CD4-positive, alpha-beta T cell treated with Interleukin-6 for 4 hours (primary cell): ENCODE measurements around the gene UBALD1.

Experiments
- DNase-seq: peaks from one replicate; pipeline ENCODE4 v3.0.0-alpha.2; 2020; ENCODE audit warnings: mixed read lengths

UBALD1 gene

DNA sequence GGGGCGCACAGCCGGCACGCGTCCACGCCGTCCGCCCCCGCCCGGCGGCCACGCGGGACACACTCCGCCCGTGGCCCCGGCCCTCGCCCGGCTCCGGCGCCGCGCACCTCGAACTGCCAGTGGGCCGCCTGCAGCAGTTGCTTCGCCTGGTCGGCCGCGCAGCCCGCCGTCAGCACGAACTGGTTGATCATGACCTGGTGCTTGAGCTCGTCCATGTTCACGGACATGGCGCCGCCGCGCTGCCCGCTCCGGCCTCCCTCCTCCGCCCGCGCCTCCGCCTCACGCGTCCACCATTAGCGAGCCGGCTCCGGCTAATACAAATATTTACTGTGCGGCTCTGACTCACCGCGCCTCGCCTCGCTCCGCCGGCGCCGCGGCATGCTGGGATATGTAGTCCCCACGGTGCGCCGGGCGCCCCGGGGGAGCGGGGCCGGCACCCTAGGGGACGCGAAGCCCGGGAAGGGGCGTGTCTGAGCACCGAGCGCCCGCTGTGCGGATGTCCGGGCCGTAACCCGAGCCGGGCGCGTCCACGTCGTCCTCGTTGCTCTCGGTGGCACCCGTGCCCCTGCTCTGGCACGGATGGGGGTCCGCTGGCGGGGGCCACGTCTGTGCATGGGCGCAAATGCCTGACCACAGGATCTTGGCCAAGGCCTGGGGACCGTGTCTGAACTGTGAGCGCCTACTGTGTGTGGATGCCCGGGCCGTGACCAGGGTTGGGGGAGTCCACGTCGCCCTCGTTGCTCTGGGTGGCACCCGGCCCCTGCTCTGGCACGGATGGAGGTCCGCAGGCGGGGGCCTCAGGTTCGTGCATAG is at the start of gene UBALD1:
UBALD1 (minus strand) TSS at position 318 of the 813 bp plus-strand sequence; CDS start at position 227, 91 bp downstream.
- DNase-seq = peak; percentile 87

DNA sequence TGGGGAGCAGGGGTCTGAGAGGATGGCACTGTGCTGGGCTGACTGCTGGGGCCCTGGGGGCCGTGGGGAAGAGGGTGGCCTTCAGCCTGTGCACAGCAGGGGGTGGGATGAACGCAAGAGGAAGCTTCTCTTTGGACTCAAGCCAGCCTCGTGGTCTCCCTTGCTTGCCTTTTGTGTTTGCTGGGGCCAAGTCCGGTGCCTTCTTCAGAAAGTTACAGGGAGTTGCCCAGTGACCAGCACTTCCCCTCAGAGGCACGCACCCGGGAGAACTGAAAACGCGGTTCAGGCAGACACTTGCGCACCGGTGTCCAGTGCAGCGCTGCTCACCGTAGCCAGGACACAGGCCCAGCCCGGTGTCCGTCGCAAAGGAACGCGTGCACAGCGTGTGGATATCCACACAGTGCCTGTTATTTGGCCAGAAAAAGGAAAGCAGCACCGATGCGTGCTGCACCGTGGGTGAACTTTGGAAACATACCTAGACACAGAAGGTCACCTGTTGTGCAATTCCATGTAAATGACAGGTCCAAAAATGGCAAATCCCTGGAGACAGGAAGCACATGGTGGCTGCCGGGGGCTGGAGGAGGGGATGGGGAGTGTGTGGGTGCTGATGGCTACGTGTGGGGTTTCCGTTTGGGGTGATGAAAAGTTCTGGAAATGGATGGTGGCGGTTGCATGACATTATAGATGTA is 49.2 kb upstream of the UBALD1 start:
- DNase-seq = peak; percentile 22

DNA sequence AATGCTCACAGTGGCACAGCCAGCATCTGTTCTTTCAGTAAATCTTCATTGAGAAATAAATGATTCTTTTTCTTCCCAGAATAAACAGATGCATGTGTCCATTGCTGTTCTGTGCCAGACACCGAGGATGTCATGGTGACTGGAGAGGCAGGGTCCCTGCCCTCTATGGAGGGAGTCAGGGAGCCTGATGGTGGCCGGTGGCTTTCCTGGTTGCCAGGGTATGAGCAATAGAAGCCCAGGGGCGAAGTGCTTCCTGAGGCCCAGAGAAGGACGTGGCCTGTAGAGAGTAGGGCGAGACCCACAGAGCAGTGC is 48.7 kb upstream of the UBALD1 start:
- no peak for DNase-seq

DNA sequence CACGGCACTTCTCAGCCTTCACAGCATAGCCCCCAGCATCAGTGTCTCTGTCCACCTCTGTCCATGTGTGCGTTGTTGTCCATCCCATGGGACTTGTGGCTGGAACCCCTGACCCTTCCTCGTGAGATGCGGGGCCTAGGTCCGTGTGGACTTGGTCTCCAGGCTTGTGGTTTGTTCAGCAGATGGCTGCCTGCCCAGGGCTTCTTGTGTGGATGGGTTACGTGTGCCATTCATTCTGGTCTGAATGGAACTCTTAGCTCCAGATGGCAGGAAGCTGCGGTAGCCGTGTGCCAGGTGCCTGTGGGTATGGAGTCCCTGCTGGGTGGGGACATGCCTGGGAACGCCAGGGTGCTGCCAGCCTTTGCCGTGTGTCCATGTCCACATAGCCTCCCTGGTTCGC is 47.0 kb upstream of the UBALD1 start:
- no peak for DNase-seq

DNA sequence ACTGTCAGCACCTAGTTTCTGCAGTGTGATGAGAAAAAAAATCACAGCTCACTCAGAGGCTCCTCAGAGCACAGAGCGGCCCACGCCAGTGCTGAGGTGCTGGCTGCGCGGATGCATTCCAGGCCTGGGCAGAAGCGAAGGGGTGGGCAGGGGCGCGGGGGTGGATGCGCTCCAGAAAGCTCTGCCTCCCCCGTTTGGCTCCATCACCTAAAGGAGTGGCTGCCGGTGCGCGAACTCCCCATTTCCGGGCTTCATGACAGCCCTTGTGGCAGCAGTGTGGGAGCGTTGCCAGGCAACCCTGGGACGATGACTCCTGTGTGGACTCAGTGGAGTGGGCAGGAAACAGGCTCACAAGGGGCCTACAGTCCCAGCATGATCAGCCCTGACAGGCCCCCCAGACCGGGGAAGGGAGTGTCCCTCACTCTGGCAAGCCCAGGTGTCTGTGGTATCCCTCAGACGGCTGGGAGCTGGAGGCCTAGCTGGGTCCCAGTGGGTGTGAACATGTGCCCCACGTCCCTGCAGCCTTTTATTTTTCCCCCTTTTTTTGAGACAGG is 45.8 kb upstream of the UBALD1 start:
- DNase-seq = peak; percentile 75

DNA sequence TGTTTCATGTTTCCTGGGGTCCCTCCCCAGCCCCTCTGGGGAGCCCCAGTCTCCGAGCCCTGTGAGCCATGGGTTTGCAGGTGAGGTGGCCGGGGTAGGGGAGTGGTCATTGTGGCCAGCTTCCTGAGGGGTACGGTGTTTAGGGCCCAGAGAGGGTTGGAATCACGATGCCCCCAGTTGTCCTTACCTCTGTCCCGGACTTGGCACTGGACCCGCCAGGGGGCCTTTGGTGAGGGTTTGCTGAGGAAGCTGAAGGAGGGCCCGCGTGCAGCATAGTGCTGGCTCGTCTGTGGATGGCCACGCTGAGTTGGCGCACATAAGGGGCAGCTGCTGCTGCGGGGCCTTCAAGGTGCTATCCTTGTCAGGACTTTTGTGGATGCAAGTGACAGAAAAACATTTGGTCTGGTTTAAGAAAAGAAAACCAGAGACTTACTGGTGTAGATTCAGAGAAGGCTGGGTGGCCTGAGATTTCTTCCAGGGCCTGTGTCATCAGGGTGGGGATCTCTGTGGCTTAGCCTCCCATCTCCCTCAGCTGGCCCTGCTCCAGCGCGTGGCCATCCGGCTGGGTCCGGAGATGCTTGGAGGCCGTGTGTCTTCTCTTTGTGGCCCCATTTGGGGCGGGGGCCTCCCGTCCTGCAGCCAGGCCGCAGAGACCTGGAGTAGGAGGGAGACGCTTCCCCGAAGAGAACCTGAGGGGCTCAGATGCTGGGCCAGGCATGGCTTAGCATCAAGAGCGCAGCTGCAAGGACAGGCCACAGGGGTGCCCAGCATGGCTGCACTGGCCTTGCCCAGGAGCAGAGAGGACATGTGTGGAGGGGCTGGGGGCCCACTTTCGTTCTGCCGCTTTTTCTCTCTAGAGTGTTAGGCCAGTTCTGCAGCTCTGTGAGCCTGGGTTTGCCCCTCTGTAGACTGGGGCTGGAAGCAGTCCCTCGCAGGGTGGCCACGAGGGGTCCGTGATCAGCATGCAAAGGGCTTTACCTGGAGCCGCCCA is 45.0 kb upstream of the UBALD1 start:
- DNase-seq = no peak

DNA sequence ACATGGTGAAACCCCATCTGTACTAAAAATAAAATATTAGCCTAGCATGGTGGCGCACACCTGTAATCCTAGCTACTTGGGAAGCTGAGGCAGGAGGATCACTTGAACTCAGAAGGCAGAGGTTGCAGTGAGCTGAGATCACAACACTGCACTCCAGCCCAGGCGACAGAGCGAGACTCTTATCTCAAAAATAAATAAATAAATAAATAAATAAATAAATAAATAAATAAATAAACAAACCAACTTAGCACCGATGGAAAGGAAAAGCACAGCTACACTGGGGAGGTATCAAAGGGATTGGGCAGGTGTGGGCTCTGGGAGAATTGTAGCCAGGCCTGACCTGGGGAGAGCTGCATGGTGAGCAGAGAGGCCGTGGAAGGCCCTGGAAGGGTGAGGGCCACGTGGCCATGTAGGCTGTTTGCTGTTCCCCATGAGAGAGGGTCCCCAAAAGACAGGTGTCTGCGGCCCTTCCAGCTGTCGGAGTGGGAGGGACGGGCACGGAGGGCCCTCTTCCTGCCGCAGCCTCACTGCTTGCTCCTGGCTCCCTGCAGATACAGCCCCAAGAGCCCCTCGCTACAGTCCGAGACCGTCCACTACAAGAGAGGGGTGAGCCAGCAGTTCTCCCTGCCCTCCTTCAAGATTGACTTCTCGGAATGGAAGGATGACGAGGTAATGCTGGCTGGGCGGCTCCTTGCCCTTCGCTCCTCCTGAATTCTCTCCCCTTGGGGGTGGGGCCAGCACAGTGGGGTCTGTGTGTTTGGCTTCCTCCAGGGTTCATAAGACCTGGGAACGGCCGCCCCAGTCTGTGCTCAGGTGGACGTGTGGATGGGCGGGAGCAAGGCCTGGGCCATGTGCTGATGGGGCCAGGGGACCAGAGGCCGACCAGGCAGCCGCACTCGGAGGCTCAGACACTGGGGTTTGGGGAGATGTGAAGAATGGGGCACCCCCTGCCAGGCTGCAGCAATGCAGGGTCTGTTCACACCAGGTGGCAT is 42.3 kb upstream of the UBALD1 start:
- no peak for DNase-seq

DNA sequence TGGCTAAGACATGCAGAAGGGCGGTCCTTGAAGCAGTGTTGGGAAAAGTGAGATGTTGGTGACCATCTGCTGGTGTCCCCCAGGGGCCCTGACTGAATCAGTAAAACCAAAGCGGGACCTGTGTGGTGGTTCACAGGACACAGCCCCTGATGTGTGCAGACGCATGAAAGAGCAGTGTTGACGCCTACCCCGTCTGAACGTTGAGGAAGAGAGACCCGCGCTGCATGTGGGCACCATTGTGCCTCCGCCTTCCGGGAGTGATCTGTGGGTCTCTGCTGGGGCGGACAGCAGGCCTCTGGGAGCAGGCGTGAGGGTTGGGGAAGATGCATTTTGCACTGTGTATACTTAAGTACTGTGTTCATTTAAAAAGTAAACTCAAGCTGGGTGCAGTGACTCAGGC is 41.5 kb upstream of the UBALD1 start:
- no peak for DNase-seq

DNA sequence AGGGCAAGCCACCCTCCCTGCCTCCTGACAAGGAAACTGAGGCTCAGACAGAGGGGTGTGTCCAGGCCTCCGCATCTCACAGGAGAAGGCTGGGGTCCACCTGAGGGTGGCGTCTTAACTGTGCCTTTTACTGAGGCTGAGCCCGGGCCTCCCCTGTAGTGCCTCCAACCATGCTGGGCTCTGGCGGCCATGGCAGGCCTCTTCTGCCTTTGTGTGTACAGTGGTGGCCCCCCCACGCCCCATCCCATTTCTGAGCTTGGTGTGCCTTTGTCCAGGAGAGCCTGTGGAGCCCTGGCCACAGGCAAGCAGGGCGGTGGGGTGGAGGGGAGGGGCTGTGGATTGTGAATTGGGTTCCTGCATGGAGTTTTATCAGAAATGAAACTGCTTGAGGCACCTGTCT is 41.1 kb upstream of the UBALD1 start:
- no peak for DNase-seq

DNA sequence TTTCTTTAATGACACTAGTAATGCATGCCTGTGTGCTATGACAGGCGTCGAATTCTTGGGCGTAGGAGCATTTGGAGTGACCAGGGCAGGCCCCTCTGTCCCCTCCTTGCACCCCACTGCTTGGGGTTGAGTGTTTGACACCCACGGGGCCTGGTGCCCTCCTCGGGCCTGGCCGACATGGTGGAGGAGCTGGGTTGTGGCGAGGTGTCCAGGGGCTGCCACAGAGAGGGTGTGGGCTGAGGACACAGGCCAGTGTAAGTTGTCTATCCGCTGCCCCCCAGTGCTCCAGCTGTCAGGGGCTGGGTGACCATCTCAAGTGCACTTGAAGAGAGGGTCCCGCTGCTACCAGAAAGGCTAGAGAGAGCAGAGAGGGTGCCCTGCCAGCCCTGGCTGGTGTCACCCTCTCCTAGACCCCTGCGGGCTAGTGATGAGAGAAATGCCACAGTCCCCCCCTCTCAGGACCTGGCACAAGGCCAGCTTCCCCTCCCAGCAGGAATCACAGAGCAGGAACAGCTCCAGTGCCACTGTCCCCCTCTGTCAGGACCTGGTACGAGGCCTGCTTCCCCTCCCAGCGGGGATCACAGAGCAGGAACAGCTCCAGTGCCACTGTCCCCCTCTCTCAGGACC is 40.4 kb upstream of the UBALD1 start:
- DNase-seq = no peak

DNA sequence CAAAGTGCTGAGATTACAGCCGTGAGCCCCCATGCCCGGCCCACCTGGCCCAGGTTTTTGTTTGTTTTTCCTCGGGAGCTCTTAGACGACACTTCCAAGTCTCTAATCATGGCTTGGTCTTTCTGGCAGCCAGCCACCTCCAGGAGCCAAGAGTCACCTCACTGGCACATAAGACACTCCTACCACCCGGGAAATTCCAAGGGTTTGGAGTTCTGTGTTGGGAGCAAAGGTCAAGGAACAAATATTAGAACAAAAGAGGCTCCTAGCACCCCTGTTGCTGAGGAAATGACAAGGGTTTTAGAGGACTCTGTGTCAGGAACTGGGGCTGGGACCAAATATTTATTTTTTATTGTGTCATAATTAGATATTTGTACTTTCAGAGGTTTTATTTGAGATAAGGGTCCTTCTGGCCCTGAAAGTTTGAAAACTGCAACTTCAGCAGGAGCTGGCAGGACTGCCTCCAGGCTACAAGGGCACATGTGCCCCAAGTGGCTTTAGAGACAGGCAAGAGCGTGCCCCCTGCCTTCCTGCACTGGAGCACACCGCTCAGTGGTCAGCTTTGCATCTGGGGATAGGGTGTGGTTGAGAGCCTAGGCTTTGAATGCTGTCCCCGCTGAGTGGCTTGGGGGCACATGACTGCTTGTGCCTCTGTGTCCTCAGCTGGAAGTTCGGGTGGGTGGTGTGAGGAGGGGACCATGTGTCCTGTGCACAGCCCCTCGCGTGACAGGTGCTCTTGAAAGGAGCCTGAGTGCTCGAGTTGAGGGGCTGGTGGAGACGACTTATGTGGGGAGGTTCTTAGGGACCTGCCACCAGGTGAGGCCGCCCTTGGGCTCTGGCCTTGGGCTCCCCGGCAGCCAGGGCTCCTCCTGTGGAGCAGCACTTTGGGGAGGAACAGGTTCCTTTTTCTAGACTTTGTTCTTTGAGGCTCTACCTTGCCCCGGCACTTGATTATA is 39.6 kb upstream of the UBALD1 start:
- no peak for DNase-seq

DNA sequence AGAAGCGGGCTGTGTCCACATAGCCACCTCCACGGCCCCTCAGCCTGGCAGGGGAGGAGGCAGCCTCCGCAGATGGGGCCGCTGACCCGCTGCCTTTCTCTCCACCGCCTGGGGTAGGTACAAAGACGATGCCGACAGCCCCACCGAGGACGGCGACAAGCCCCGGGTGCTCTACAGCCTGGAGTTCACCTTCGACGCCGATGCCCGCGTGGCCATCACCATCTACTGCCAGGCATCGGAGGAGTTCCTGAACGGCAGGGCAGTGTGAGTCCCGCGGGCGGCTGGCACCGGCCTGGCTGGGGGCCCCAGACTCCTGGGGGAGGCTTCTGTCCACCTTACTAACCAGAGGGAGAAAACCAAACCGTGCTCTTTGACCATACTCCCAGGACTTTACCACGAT is 37.9 kb upstream of the UBALD1 start:
- DNase-seq = no peak

DNA sequence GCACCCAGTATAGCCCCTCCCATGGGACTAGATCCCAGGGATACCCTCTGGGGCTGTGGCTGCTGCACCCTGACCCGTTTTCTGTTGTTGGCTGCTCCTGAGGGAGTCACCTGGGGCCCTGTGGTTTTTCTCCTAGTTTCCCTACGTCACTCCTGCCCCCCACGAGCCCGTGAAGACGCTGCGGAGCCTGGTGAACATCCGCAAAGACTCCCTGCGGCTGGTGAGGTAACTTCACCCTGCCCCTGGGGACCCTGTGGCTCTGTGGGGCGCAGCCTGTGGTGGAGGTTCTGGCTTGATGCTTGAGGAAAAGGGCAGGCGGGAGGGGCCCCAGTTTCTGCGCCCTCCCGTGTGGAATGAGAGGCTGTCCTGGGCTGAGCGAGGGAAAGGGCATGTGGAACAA is 37.1 kb upstream of the UBALD1 start:
- DNase-seq = no peak

DNA sequence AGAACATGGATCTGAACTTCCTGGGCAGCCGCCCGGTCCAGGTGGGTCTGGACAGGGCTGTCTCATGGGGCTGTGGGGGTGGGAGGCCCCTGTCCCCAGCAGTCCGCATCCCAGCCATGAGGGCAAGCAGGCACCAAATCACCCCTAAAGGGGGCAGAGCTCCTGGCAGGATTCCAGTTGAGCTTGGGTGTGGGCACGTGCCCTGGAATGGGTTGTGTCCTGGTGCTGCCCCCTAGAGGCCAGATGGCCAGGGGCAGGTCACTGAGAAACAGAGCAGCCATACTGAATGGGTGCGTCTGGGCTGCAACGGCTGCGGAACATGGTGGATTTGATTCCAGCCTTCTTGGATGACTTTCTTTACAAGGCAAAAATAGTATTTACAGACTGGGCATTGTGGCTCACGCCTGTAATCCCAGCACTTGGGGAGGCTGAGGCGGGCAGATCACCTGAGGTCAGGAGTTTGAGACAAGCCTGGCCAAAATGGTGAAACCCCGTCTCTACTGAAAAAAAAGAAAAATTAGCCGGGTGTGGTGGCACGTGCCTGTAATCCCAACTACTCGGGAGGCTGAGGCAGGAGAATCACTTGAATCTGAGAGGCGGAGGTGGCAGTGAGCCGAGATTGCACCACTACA is 35.9 kb upstream of the UBALD1 start:
- DNase-seq = peak; percentile 78

DNA sequence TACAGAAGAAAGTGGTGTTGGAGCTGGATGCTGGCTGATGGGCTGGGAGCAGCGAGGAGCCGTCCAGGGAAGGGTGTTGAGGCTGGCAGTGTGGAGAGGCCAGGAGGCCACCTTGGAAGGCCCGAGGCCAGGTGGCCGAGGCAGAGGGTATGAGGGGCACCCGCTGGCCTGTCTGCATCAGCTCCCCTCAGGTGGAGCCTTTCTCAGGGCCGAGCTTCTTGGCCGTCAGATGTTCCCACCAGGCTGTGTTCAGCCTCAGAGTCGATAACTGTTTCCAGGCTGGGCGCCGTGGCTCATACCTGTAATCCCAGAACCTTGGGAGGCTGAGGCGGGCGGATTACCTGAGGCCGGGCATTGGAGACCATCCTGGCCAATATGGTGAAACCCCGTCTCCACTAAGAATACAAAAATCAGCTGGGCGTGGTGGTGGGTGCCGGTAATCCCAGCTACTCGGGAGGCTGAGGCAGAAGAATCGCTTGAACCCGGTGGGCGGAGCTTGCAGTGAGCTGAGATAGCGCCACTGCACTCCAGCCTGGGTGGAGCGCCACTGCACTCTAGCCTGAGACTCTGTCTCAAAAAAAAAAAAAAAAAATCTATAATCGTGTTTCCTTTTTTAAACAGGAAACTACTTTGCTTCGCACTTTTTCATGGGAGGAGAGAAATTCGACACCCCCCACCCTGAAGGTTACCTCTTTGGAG is 35.2 kb upstream of the UBALD1 start:
- peak; percentile 23 for DNase-seq

DNA sequence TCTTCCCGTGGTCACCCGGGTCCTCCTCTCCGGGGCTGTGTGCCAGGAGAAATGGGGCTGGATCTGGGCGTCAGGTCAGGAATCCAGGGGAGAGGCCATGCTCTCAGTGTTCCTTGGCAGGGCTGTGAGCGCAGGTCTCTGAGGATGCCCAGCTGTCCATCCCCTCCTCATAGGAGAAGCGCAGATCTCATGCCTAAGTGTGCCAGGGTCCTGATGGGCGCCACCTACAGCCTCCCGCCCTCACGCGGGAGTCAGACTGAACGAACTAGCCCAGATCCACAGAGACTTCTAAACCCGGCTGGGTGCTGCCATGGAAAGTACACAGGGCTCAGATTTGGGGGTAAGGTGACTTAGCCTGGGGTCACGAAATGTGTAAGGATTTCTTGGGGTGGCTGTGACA is 34.2 kb upstream of the UBALD1 start:
- DNase-seq = no peak

DNA sequence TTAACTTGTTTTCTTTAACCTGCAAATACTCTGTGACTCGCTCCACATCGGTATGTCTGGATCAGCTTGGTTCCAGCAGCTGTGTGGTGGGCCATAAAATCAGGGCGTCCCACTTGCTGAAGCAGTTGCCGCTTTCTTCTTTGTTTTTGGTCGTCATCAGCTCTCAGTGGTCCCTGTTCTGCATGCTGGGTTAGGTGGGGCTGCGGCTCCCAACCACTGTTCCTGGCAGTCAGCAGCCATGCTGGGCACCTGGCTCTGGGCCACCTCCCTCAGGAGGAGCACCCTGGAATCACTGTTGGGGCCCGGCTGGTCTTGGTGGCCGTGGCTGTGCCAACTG is 32.9 kb upstream of the UBALD1 start:
- no peak for DNase-seq

DNA sequence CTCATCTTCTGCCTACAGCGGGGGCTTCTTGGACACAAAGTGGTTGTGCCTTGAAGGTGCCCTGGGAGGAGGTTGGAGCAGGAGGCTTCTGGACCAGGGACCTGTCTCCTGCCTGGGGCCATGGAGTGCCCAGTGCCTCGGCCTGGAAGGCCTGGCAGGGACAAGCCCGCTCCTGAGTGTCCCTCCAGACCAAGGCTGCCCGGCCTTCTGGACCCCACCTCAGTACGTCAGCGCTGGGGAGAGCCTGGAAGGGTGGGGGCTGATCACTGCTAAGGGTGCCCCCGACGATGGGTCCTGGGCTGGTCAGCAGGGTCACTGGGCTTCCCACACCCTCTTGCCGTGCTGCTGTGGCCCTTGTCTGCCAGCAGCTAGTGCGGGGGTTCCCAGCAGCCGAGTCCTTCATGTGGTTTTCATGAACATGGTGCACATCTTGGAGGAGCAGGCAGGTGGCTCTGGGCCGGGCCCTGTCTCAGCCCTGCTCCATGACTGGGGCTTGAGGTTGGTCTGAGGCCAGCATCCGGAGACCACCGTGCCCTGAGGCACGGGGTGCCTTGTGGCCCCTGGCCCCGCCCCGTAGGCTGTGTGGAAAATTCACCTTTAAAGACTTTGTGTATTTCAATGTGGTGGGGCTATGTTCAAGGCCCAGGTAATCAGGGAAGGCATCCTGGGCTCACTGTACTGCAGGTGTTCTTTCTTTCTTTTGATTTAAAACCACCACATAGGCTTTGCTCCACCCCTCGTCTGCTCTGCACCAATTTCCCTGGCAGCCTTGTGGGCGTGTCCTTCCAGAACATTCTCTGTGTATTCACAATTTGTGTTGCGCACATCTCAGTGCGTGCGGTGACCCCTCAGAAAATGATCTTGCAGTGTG is 32.3 kb upstream of the UBALD1 start:
- peak; percentile 25 for DNase-seq
